COR-L47 (cell line): ENCODE data around the gene PPP1R14D.
"Not testable (repeated sequence)": the region's sequence is repeated elsewhere in the genome, so short reads cannot be mapped to it uniquely, and the experiment has no call there.

Experiments used
- DNase-seq: peaks from one replicate; lab custom pipeline; 2025; lab: John Stamatoyannopoulos, UW

The PPP1R14D gene

DNA sequence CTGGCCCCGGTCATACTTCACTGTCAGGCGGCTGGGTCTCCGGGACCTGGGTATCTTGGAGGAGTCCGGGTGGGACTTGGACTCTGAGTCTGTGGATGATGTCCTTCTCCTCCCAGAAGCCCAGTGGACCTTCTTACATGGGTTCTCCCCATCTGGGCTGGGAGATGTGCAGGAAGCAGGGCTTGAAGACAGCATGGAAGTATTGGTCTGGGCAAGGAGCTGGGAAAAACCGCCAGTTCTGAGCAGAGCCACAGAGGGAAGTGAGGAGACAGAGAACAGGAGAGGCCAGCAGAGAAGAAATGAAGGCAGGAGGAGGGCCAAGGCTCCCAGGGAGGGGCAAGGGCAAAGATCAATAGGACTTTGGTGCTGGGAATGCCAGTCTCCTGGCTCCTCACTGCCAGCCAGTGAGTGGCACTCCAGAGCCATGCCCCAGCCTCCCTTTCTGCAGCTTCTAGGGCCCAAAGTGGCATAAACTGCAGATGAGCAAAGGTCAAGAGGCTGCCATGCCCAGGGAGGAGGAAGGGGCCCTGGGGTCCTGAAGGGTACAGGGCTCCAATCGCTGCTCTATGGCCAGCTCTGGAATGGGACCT is at the start of gene PPP1R14D:
PPP1R14D (minus strand) TSS at position 262 of the 590 bp plus-strand sequence; CDS start at position 195, 67 bp downstream.
- DNase-seq, result no peak

DNA sequence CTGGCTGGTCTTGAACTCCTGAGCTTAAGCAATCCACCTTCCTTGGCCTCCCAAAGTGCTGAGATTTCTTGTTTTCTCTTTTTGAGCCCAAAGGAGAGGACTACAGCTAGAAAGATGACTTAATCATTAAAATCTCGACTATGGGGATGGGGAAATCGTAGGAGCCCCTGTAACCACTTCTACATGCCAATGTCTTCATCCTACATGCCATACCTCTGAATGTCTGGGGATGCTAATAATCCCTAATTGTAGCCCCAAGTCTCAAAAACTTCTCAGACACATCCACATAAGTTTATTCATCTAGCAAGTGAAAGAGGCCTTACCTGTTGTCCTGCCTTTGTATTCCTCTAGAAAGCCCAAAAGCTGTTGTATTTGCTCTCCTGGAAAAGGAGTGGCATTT is 49.2 kb upstream of the PPP1R14D start:
- no peak for DNase-seq

DNA sequence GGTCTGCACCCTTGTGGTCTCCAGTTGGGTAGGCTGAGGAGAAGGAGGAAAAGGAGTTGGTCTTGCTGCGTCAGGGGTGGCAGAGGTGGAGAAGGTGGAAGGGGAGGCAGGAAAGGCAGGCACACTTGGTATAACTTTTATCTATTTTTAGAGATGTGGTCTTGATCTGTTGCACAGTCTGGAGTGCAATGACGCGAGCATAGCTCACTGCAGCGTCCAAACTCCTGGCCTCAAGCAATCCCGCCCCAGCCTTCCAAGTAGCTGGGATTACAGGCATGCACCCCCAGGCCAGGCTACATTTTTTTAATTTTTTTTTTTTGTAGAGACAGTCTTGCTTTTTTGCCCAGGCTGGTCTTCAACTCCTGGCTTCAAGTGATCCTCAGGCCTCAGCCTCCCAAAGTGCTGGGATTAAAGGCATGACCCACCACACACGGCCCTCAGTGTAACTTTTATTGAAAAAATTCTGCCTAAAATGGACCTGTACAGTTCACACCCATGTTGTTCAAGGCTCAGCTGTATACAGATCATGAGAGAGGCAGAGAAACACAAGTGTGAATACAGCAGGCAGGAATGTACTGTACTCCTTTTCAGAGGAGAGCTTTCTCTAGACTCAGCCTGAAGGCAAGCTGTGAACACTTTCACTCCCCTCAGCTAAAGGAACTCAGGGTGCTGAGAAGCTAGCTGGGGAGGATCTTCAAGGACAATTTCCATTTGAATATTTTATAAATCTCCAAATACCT is 47.7 kb upstream of the PPP1R14D start:
- no peak for DNase-seq

- DNase-seq, result peak; percentile 81
These were observed 45.4 kb upstream of the PPP1R14D start, which contains the start of gene RHOV for GRCh38 chr15:40873694-40874561. Gene RHOV (minus strand): TSS chr15:40874234. CDS start chr15:40874139, 95 bp downstream.

DNA sequence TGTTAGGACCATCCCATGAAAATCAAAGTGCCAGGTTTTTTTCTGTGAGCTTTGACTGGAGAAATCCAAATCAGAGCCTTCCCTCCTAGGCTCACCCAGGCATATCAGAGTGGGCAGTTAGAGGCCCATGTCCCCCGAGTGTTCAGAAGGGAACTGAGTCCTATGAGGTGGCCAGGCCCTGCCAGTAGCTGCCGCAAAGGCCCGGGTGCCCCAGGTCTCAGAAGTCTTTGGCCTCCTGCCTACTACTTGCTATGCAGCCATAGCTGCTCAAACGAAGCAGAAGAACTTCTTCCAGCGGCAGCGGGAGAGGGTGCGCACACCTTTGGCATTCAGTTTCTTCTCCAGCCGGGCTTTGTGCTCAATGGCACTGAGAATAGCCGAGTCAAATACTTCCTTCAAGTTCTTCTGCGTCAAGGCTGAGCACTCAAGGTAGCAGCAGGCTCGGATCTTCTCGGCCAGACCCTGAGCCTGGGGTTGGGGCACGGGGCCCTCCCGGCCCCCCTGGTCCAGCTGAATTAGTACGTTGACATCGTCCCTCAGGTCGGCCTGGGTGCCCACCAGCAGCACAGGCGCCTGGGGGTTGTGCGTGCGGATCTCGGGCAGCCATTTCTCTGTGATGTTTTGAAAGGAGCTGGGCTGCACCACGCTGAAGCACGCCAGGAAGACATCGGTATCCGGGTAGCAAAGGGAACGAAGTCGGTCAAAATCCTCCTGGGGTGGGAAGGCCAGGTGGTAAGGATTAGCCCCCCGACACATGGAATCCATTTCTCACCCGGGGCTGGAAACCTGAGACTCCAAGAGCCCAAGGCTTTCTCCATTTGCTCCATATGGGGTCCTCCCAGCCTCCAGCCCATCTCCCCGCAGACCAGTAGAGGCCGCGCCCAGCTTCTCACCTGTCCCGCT is 44.5 kb upstream of the PPP1R14D start:
- DNase-seq, result no peak

- no peak for DNase-seq
These were observed 43.5 kb upstream of the PPP1R14D start for GRCh38 chr15:40871749-40872617.

- no peak for DNase-seq
These were observed 42.2 kb upstream of the PPP1R14D start for GRCh38 chr15:40870716-40871115.

DNA sequence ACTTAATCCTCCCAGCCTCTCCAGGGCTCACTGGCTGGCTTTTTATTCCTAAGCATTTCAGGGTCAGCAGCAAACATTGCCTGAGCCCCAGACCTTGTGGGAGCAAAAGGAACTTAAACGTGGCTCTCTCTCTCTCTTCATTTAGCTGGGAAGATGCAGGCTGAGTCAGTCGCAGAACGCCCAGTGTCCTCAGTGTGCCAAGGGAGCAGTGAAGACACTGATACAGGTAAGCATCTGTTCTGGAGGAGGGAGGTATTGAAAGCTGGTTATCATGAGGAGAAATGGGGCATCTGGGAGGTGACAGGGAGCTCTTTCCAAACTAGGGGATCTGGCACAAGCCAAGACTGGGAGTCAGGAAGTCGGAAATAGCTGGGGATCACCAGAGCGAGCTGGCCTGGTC is 41.2 kb upstream of the PPP1R14D start:
- DNase-seq, result no peak

GRCh38 chr15:40867199-40867598 is 38.7 kb upstream of the PPP1R14D start:
- DNase-seq, result no peak

DNA sequence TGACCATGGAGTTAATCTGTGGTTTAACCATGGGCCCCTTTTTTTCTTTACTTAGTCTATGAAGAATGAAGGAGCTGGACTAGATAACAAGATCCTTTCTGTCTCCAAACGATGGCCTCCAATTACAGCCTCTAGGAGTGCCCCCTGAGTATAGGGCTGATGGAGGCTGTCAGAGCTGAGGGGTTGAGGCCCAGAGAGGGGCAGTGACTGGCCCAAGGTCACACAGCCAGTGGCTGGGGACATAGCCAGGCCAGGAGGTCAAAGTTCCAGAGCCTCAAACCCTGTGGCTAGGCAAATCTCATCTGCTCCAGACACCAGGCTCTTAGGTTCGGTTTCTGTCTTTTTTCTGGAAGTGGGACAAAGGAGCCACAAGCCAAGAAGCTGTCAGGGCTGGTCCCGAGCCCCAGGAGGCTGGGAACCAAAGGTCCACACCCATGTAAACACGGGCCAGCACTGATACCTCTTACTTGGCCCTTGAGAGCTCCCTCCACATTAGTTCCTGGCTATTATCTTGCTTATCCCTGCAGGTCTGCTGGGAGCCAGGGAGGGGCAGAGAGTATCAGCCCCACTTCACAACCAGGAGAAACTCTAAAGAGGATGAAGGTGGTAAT is 35.3 kb upstream of the PPP1R14D start:
- DNase-seq, result no peak

- not testable (repeated sequence) for DNase-seq
These were observed 32.6 kb upstream of the PPP1R14D start for GRCh38 chr15:40861147-40861546.

GRCh38 chr15:40859206-40859851 is 30.8 kb upstream of the PPP1R14D start:
- peak; percentile 68 for DNase-seq

GRCh38 chr15:40858706-40859105 is 30.2 kb upstream of the PPP1R14D start:
- no peak for DNase-seq

GRCh38 chr15:40857601-40858341 is 29.3 kb upstream of the PPP1R14D start:
- peak; percentile 59 for DNase-seq

DNA sequence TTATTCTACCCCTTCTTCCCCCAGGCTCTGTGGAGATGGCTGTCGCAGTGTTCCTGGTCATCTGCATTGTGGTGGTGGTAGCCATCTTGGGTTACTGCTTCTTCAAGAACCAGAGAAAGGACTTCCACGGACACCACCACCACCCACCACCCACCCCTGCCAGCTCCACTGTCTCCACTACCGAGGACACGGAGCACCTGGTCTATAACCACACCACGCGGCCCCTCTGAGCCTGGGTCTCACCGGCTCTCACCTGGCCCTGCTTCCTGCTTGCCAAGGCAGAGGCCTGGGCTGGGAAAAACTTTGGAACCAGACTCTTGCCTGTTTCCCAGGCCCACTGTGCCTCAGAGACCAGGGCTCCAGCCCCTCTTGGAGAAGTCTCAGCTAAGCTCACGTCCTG is 28.2 kb upstream of the PPP1R14D start:
- DNase-seq, result no peak

- DNase-seq, result no peak
These were observed 27.3 kb upstream of the PPP1R14D start for GRCh38 chr15:40855706-40856234.

DNA sequence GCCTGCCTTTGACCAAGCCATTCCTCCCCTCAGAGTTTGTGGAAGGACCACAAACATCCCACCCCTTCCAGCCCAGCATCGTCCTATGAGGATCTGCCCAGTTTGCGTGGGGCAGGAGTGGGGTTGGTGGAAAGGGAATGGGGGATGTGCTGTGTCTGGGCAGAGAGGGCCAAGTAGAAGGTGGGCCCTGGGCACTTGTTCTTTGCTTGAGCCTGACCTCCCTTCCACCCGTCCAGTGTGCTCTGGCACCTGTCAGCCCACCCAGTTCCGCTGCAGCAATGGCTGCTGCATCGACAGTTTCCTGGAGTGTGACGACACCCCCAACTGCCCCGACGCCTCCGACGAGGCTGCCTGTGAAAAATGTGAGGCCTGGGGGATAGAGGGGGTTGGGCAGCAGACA is 25.7 kb upstream of the PPP1R14D start:
- no peak for DNase-seq

GRCh38 chr15:40853241-40853890 is 24.9 kb upstream of the PPP1R14D start:
- no peak for DNase-seq
